Neural progenitor cell (in vitro differentiated cells): Measurements from ENCODE around the gene UTP14A.

Experiments
- EZH2 ChIP-seq: fragments of 200-600 bp; sonication (generic); IDR thresholded peaks from 2 replicates; pipeline ENCODE4 v1.6.1; 2017; ENCODE audit warnings: antibody characterized with exemption, mild to moderate bottlenecking, moderate library complexity
- EZH2phosphoT487 ChIP-seq: fragments of 200-600 bp; sonication (generic); IDR thresholded peaks from 2 replicates; pipeline ENCODE4 v1.6.1; 2017; ENCODE audit warnings: antibody characterized with exemption
- TF ChIP-seq, protein P1 (sequence below): fragments of 200-600 bp; sonication (generic); IDR thresholded peaks from 2 replicates; pipeline ENCODE4 v1.5.1; 2017; ENCODE audit warnings: antibody characterized with exemption, mild to moderate bottlenecking

DNA sequence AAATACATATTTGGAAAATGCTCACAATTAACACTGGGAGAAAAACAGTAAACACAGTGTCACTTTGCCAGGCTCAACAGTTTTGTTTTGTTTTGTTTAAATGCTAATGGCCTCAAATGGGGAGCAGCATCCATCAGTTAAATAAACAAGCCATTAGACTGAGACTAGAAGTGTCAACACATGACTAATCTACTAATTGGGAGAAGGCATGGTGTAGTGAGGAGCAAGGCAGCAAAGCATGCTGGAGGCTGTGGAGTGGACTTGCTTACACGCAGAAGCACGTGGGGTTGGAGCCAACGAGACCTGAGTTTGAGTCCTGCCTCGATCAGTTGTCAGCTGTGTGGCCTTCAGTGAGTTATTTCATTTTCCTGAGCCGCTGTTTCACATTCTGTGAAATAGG is 29.0 kb downstream of the UTP14A start:
- TF ChIP-seq, protein P1, sequence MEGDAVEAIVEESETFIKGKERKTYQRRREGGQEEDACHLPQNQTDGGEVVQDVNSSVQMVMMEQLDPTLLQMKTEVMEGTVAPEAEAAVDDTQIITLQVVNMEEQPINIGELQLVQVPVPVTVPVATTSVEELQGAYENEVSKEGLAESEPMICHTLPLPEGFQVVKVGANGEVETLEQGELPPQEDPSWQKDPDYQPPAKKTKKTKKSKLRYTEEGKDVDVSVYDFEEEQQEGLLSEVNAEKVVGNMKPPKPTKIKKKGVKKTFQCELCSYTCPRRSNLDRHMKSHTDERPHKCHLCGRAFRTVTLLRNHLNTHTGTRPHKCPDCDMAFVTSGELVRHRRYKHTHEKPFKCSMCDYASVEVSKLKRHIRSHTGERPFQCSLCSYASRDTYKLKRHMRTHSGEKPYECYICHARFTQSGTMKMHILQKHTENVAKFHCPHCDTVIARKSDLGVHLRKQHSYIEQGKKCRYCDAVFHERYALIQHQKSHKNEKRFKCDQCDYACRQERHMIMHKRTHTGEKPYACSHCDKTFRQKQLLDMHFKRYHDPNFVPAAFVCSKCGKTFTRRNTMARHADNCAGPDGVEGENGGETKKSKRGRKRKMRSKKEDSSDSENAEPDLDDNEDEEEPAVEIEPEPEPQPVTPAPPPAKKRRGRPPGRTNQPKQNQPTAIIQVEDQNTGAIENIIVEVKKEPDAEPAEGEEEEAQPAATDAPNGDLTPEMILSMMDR = no peak
- TF ChIP-seq EZH2 = no peak
- TF ChIP-seq EZH2phosphoT487 = no peak
